ENCODE data around the gene PSMC1.

The PSMC1 gene

GRCh38 chr14:90302529-90303303 lies 46.4 kb downstream of the PSMC1 start:
- no peak for DNase-seq

GRCh38 chr14:90303473-90303872 lies 47.1 kb downstream of the PSMC1 start:
- DNase-seq = no peak

GRCh38 chr14:90304502-90304901 lies 48.1 kb downstream of the PSMC1 start:
- no peak for DNase-seq

- DNase-seq = no peak
Measured at GRCh38 chr14:90305176-90305601, 48.8 kb downstream of the PSMC1 start.

- DNase-seq = no peak
Measured at GRCh38 chr14:90308561-90308960, 52.2 kb downstream of the PSMC1 start.

GRCh38 chr14:90317286-90317685 lies 60.9 kb downstream of the PSMC1 start:
- DNase-seq = no peak

GRCh38 chr14:90318016-90318415 lies 61.7 kb downstream of the PSMC1 start:
- DNase-seq = no peak

- no peak for DNase-seq
Measured at GRCh38 chr14:90319173-90319572, 62.8 kb downstream of the PSMC1 start.

- DNase-seq = no peak
Measured at GRCh38 chr14:90319634-90320541, 63.5 kb downstream of the PSMC1 start.

GRCh38 chr14:90321891-90322290 lies 65.5 kb downstream of the PSMC1 start:
- no peak for DNase-seq

All from NCI-H2081 treated with DMSO at 0.1 percent for 48 hours (cell line).